ENCODE results near the gene WDFY3.

Gene WDFY3

DNA sequence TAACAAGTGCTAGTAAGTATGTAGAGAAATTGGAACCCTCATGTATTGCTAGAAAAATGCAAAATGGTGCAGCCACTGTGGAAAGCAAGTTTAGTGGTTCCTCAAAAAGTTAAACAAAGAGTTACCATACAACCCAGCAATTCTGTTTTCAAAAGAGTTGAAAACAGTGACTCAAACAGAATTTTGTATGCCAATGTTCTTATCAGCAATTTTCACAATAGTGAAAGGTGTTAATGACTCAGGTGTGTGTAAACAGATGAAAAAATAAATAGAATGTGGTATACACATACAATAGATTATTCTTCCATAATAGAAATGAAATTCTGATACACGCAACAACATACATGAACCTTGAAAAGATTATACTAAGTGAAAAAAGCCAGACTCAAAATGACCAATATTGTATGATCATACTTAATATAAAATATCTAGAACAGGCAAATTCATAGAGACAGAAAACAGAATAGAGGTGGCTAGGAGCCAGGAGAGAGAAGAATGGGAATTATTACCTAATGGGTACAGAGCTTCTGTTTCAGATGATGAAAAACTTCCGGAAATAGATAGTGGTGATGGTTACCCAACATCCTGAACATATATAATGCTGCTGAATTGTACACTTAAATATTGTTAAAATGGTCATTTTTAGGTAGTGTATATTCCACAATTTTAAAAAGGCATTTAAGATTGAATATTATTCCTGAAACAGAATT, 51.6 kb downstream of the WDFY3 start:
- peaks cover 24% of the 10 kb centered on the region for H3K36me3 ChIP-seq
- H4K20me1 ChIP-seq, result peaks cover 5% of the 10 kb centered on the region; the same call in 1 of the 2 replicates
- no peaks in the 10 kb centered on the region for H3K4me1 ChIP-seq
- H3K4me2 ChIP-seq, result no peak overlapping the region
- no peak overlapping the region for H3K4me3 ChIP-seq
- no peak overlapping the region for H3K27ac ChIP-seq
- H3K27me3 ChIP-seq, result no peaks in the 10 kb centered on the region
- no peak overlapping the region for H3K9ac ChIP-seq
- TF ChIP-seq Cebpa-rat (IDR thresholded peaks at IDR 0.05), result no peak
- H3K9me3 ChIP-seq, result no peaks in the 10 kb centered on the region

DNA sequence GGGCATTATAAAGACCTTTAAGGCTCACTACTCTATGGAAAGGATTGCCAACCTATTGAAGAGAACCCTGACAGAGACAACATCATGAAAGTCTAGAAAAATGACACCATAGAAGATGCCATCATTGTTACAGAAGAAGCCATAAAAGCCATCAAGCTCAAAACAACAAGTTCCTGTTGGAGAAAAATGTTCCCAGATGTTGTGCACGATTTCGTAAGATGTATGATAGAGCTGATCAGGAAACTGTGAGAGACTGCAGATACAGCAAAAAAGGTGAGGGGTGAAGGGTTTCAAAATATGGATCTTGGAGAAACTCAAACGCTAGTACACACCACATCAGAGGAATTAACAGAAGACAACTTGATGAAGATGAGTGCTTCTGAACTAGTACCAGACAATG, 53.3 kb downstream of the WDFY3 start:
- H3K4me1 ChIP-seq, result no peaks in the 10 kb centered on the region
- no peak overlapping the region for H3K4me3 ChIP-seq
- H3K9me3 ChIP-seq, result no peaks in the 10 kb centered on the region
- no peaks in the 10 kb centered on the region for H3K27me3 ChIP-seq
- H3K27ac ChIP-seq, result no peak overlapping the region
- H3K4me2 ChIP-seq, result no peak overlapping the region
- H3K36me3 ChIP-seq, result peaks cover 18% of the 10 kb centered on the region; the same call in 1 of the 2 replicates
- TF ChIP-seq Cebpa-rat (IDR thresholded peaks at IDR 0.05), result no peak
- H4K20me1 ChIP-seq, result peaks cover 5% of the 10 kb centered on the region; the same call in 1 of the 2 replicates
- H3K9ac ChIP-seq, result no peak overlapping the region

DNA sequence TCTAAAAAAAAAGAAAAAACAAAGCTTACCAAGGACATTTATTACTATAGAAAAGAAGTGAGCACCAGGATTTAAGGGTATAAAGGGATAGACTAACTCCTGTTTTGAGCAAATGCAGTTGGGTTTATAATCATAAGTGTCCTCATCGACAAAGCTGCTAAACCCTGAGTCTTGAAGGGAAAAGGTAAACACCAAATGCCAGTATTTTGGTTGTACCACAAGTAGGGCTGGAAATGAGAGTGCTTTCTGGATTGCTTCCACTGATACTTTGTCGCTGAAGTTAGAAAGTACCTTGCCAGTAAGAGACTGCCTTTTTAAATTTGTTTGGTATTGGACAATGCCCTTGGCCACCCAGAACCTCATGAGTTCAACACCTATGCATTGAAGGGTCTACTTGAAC, 53.7 kb downstream of the WDFY3 start:
- Histone ChIP-seq H3K4me1 (no peaks in the 10 kb centered on the region), H3K9ac (no peak overlapping the region), H3K9me3 (no peaks in the 10 kb centered on the region), H3K27ac (no peak overlapping the region), H3K4me2 (no peak overlapping the region), H3K36me3 (peaks cover 18% of the 10 kb centered on the region; the same call in 1 of the 2 replicates), H4K20me1 (peaks cover 5% of the 10 kb centered on the region; the same call in 1 of the 2 replicates), H3K4me3 (no peak overlapping the region), H3K27me3 (no peaks in the 10 kb centered on the region)
- TF ChIP-seq Cebpa-rat (IDR thresholded peaks at IDR 0.05), result no peak

DNA sequence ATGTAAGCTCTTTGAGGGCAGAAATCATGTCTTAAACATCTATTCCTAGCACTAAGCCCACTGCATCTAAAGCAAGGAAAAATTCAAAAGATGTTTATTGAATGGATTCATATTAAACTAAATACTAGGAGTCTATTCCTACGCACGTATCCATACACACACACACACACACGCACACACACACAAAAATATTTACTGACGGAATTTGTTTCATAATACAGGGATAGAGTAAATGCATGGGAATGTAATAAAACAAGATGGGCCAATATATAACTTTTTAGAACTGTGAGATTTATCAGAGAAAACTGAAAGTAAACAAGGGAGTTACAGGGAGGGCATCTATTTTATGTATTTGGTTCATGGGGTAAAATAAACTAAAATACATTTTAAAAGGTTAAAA, 57.6 kb downstream of the WDFY3 start:
- no peak overlapping the region for H3K9ac ChIP-seq
- H3K9me3 ChIP-seq, result no peaks in the 10 kb centered on the region
- TF ChIP-seq Cebpa-rat (IDR thresholded peaks at IDR 0.05), result no peak
- no peaks in the 10 kb centered on the region for H3K4me1 ChIP-seq
- H4K20me1 ChIP-seq, result no peaks in the 10 kb centered on the region
- H3K27me3 ChIP-seq, result no peaks in the 10 kb centered on the region
- H3K27ac ChIP-seq, result no peak overlapping the region
- H3K4me3 ChIP-seq, result no peak overlapping the region
- H3K36me3 ChIP-seq, result peaks cover 14% of the 10 kb centered on the region; the same call in 1 of the 2 replicates
- no peak overlapping the region for H3K4me2 ChIP-seq

DNA sequence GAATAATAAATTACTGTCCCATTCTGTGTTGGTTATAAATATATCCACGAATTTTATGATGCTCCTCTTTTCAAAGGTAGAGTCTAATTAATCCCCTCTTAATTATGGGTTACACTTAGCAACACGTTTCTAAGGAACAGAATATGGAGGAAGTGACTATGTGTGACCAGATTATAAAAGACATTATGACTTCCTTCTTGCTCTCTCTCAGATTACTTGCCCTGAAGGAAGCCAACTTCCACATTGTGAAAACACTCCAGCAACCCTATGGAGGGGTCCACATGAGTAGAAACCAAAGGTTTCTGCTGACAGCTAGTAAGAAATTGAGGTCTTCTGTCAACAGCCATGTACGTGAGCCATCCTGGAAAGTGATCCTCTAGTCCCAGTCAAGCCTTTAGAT, 59.3 kb downstream of the WDFY3 start:
- no peak overlapping the region for H3K4me2 ChIP-seq
- no peak overlapping the region for H3K27ac ChIP-seq
- H3K4me1 ChIP-seq, result no peaks in the 10 kb centered on the region
- no peak for TF ChIP-seq Cebpa-rat (IDR thresholded peaks at IDR 0.05)
- no peaks in the 10 kb centered on the region for H3K27me3 ChIP-seq
- H3K9me3 ChIP-seq, result no peaks in the 10 kb centered on the region
- peaks cover 9% of the 10 kb centered on the region; the same call in 1 of the 2 replicates for H3K36me3 ChIP-seq
- no peak overlapping the region for H3K4me3 ChIP-seq
- no peaks in the 10 kb centered on the region for H4K20me1 ChIP-seq
- H3K9ac ChIP-seq, result no peak overlapping the region

DNA sequence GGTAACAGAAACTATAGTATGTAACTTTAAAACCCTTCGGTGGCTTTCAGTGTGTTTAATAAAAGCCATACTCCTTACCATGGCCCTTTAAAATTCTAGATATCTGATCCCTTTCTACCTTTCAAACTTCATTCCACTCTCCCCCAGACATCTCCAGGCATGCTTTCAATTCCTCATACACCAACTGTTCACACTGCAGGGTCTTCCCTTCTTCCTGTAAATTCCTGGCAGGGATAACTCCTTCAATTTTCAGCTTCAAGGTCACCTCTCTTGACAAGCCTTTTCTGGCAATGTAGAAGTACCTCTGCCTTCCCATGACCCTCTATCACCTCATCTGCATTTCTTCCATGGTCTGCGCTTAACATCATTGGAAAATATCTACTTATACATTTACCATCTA, 60.8 kb downstream of the WDFY3 start:
- Histone ChIP-seq H4K20me1 (peaks cover 5% of the 10 kb centered on the region; the same call in 1 of the 2 replicates), H3K4me2 (no peak overlapping the region), H3K9me3 (no peaks in the 10 kb centered on the region), H3K4me3 (no peak overlapping the region), H3K9ac (no peak overlapping the region), H3K4me1 (no peaks in the 10 kb centered on the region), H3K27ac (no peak overlapping the region), H3K36me3 (peaks cover 13% of the 10 kb centered on the region; the same call in 1 of the 2 replicates), H3K27me3 (no peaks in the 10 kb centered on the region)
- TF ChIP-seq Cebpa-rat (IDR thresholded peaks at IDR 0.05), result no peak

DNA sequence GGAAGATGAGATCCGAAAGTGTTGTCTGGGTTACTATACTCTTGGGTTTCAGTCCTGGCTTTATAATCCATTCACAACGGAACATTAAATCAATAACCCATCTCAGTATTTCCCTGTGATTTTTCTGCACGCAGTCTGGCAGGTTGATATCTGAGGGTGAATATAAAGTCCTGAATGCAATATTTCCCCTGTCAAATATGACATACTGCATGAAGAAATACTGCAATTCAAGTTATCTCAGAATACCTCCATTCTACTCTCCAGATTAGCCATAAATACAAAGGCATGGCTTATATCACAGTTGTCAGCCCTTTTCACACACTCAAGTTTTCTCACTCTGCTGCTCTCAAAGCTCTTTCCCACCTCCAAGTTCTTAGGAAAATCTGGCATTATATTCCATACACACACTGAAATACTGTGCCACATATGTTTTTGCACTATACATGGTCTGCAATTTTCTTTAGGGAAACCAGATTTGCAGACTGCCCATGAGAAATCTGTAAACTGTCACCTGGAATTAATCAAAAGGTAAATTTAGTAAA, 64.7 kb downstream of the WDFY3 start:
- Histone ChIP-seq H3K4me2 (no peak overlapping the region), H3K9me3 (no peaks in the 10 kb centered on the region), H3K4me1 (no peaks in the 10 kb centered on the region), H3K27me3 (no peaks in the 10 kb centered on the region), H3K27ac (no peak overlapping the region), H3K9ac (no peak overlapping the region), H3K36me3 (peaks cover 13% of the 10 kb centered on the region; the same call in 1 of the 2 replicates), H3K4me3 (no peak overlapping the region), H4K20me1 (peaks cover 5% of the 10 kb centered on the region; the same call in 1 of the 2 replicates)
- TF ChIP-seq Cebpa-rat (IDR thresholded peaks at IDR 0.05), result no peak

DNA sequence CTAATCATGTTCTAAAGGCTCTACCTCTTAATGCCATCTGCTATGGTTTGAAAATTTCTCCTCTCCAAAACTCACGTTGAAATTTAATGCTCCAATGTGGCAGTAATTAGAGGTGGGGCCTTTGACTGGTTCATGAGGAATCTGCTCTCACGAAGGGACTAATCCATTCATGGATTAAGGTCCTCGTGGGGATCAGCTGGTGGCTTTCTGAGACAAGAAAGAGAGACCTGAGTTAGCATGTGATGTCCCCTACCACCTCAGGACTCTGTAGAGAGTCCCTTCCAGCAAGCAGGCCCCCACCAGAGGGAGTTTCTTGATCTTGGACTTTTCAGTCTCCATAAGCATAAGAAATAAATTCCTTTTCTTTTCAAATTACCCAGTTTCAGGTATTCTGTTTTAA, 65.3 kb downstream of the WDFY3 start:
- TF ChIP-seq Cebpa-rat (IDR thresholded peaks at IDR 0.05), result no peak
- Histone ChIP-seq H3K9ac (no peak overlapping the region), H3K4me3 (no peak overlapping the region), H4K20me1 (peaks cover 5% of the 10 kb centered on the region; the same call in 1 of the 2 replicates), H3K27me3 (no peaks in the 10 kb centered on the region), H3K4me2 (no peak overlapping the region), H3K36me3 (peaks cover 13% of the 10 kb centered on the region; the same call in 1 of the 2 replicates), H3K27ac (no peak overlapping the region), H3K9me3 (no peaks in the 10 kb centered on the region), H3K4me1 (no peaks in the 10 kb centered on the region)

DNA sequence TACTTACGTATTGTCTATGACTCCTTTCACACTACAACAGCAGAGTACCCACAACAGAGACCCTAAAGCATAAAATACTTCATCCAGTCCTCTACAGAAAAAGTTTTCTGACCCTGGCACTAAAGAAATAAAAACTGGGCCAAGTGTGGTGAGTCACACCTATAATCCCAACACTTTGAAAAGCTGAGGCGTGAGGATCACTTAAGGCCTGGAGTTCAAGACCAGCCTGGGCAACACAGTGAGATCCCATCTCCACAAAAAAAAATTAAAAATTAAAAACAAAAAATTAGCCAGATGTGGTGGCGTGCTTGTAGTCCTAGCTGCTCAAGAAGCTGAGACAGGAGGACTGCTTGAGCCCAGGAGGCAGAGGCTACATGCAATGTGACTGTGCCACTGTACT, 66.9 kb downstream of the WDFY3 start:
- no peak overlapping the region for H3K4me2 ChIP-seq
- H4K20me1 ChIP-seq, result peaks cover 5% of the 10 kb centered on the region; the same call in 1 of the 2 replicates
- H3K4me1 ChIP-seq, result no peaks in the 10 kb centered on the region
- peaks cover 9% of the 10 kb centered on the region for H3K36me3 ChIP-seq
- H3K27ac ChIP-seq, result no peak overlapping the region
- H3K9me3 ChIP-seq, result no peaks in the 10 kb centered on the region
- no peak overlapping the region for H3K4me3 ChIP-seq
- TF ChIP-seq Cebpa-rat (IDR thresholded peaks at IDR 0.05), result no peak
- no peaks in the 10 kb centered on the region for H3K27me3 ChIP-seq
- H3K9ac ChIP-seq, result no peak overlapping the region

DNA sequence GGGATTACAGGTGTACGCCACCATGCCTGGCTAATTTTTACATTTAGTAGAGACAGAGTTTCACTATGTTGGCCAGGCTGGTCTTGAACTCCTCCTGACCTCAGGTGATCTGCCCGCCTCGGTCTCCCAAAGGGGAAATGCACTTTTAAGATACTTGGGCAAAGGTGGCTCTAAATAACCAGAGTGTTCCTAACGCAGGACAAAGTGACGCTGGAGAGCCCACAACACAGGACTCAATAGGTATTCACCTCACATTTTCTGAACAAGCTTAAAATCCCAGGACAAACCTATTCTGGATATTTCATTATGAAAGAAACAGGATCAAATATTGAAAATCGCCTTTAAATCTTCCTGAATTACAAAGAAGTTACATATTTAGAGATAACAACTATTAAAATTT, 69.0 kb downstream of the WDFY3 start:
- Histone ChIP-seq H3K4me2 (no peak overlapping the region), H3K27me3 (no peaks in the 10 kb centered on the region), H3K9ac (no peak overlapping the region), H3K4me3 (no peak overlapping the region), H3K9me3 (no peaks in the 10 kb centered on the region), H4K20me1 (peaks cover 5% of the 10 kb centered on the region; the same call in 1 of the 2 replicates), H3K4me1 (no peaks in the 10 kb centered on the region), H3K36me3 (peaks cover 18% of the 10 kb centered on the region), H3K27ac (no peak overlapping the region)
- no peak for TF ChIP-seq Cebpa-rat (IDR thresholded peaks at IDR 0.05)

Data from BLaER1 (cell line).